Natural killer cell (primary cell): ENCODE data around the gene P4HA2. TPM values are rescaled to one million over a fixed set of nuclear protein-coding genes. Genes with fewer than 3 reads are reported as not detected.

ENCODE experiments used
- ATAC-seq, 3 donors: fragments of 150-1000 bp in 2 of 3; fragments of 200-7000 bp in 1 of 3; cut with Tn5 transposase; 1 replicate in 1 of 3; 2 replicates in 2 of 3; pipeline ENCODE4 v1.10.0; 2021; ENCODE audit warnings: mild to moderate bottlenecking in 2 of 3, moderate library complexity in 2 of 3
- DNase-seq, 2 donors: peaks; one replicate each; pipeline versions ENCODE4 v3.0.0 to v3.0.0-alpha.2; 2013 to 2021; ENCODE audit warnings: mixed read lengths in 1 of 2
- H3K27ac ChIP-seq: one replicate; pipeline ENCODE4 v1.5.1; 2013; ENCODE audit warnings: mild to moderate bottlenecking, low read length
- H3K27me3 ChIP-seq: one replicate; pipeline ENCODE4 v1.6.1; 2013; ENCODE audit warnings: low read length; ENCODE audit not compliant: control insufficient read depth, insufficient read depth
- H3K36me3 ChIP-seq: one replicate; pipeline ENCODE4 v1.6.1; 2013; ENCODE audit warnings: low read length; ENCODE audit not compliant: control insufficient read depth, insufficient read depth
- H3K4me1 ChIP-seq: one replicate; pipeline ENCODE4 v1.6.1; 2013; ENCODE audit warnings: low read length; ENCODE audit not compliant: control insufficient read depth, insufficient read depth
- H3K4me3 ChIP-seq: one replicate; pipeline ENCODE4 v1.5.1; 2013; ENCODE audit warnings: low read length
- H3K9me3 ChIP-seq: one replicate; pipeline ENCODE4 v1.6.1; 2013; ENCODE audit warnings: low read length; ENCODE audit not compliant: control insufficient read depth, insufficient read depth
- H3K27ac Mint-ChIP-seq, 2 donors: one replicate each; pipeline ENCODE4 v1.8.0; 2022; ENCODE audit warnings: mild to moderate bottlenecking in 2 of 2, mixed read lengths in 2 of 2, moderate library complexity in 1 of 2
- H3K27me3 Mint-ChIP-seq, 2 donors: one replicate each; pipeline ENCODE4 v1.8.0; 2022; ENCODE audit warnings: low read depth in 2 of 2, mixed read lengths in 2 of 2
- H3K36me3 Mint-ChIP-seq: one replicate; pipeline ENCODE4 v1.8.0; 2022; ENCODE audit warnings: mixed read lengths
- H3K4me1 Mint-ChIP-seq, 2 donors: one replicate each; pipeline ENCODE4 v1.8.0; 2022; ENCODE audit warnings: mixed read lengths in 2 of 2
- H3K4me3 Mint-ChIP-seq: one replicate; pipeline ENCODE4 v1.8.0; 2022; ENCODE audit warnings: mild to moderate bottlenecking, moderate library complexity, mixed read lengths
- H3K9me3 Mint-ChIP-seq, 2 donors: one replicate each; pipeline ENCODE4 v1.8.0; 2022; ENCODE audit warnings: mixed read lengths in 2 of 2
- WGBS: methylation state at CpG from one replicate; pipeline ENCODE4 v1.1.7; 2013; ENCODE audit warnings: missing lambda C conversion rate; ENCODE audit not compliant: insufficient coverage; 5-methylcytosine and 5-hydroxymethylcytosine counted together
- intact Hi-C: fragments of 100-400 bp; cut with micrococcal nuclease; formaldehyde crosslinking; loops from one replicate; pipeline ENCODE4 v1.14.2; 2022
- total RNA-seq, 4 donors: library from RNA; stranded (reverse); fragments of 120-200 nt in 1 of 4; gene quantifications; one replicate each; pipeline versions ENCODE4 v1.2.3 to v1.2.4, GENCODE V29; 2013 to 2022
- TF ChIP-seq, protein P1 (sequence below): fragments of 200-600 bp; IDR thresholded peaks from one replicate; pipeline ENCODE4 v1.8.0; 2022; ENCODE audit warnings: antibody characterized with exemption

P4HA2 gene
- total RNA-seq, 3 donors from 2014 or later (not counting 1 experiment from before 2014, with no cell fraction given), result 0.20 TPM; not detected in 2

DNA sequence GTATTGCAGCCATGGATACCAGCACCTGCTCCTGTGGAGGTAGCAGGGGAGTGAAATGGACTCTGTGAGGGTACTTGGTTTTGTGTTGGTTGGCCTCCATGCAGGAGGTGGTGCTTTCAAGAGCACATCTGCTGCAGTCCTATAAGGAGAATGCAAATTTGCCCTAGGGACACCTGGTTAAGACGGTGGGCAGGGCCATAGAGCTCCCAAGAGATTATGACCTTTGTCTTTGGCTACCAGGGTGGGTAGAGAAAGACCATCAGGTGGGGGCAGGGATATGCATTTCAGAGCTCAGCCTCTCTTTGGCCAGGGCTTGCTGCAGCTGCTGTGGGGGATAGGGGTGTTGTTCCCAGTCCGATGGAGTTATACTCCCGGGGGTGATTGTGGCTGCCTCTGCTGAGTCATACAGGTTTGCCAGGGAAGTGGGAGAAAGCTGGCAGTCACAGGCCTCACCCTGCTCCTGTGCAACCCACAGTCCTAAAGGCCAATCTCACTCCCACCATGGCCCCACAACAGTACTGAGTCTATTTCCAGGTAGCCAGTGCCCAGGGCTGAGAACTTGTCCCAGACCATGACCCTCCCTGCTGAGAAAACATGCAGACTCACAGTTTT lies 15.8 kb upstream of the P4HA2 start:
- no peak for ATAC-seq
- H3K27me3 ChIP-seq, result peaks cover 4% of the 10 kb centered on the region
- intact Hi-C loops, result no loop called here
- no peak overlapping the region for H3K27ac ChIP-seq
- H3K27ac Mint-ChIP-seq, result no peak overlapping the region
- no peaks in the 10 kb centered on the region for H3K36me3 ChIP-seq
- H3K36me3 Mint-ChIP-seq, result peaks cover 31% of the 10 kb centered on the region
- peaks cover 7 to 34% of the 10 kb centered on the region in 2 donors for H3K27me3 Mint-ChIP-seq
- DNase-seq, result no peak
- H3K4me1 Mint-ChIP-seq, result no peaks in the 10 kb centered on the region
- peaks cover 17% of the 10 kb centered on the region for H3K9me3 ChIP-seq
- H3K4me3 Mint-ChIP-seq, result no peak overlapping the region
- 83% methylated on average over 3 of the region's 3 CpGs for WGBS
- no peak overlapping the region for H3K4me3 ChIP-seq
- TF ChIP-seq, protein P1, sequence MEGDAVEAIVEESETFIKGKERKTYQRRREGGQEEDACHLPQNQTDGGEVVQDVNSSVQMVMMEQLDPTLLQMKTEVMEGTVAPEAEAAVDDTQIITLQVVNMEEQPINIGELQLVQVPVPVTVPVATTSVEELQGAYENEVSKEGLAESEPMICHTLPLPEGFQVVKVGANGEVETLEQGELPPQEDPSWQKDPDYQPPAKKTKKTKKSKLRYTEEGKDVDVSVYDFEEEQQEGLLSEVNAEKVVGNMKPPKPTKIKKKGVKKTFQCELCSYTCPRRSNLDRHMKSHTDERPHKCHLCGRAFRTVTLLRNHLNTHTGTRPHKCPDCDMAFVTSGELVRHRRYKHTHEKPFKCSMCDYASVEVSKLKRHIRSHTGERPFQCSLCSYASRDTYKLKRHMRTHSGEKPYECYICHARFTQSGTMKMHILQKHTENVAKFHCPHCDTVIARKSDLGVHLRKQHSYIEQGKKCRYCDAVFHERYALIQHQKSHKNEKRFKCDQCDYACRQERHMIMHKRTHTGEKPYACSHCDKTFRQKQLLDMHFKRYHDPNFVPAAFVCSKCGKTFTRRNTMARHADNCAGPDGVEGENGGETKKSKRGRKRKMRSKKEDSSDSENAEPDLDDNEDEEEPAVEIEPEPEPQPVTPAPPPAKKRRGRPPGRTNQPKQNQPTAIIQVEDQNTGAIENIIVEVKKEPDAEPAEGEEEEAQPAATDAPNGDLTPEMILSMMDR, result no peak
- peaks cover 9 to 12% of the 10 kb centered on the region in 2 donors for H3K9me3 Mint-ChIP-seq
- no peaks in the 10 kb centered on the region for H3K4me1 ChIP-seq

DNA sequence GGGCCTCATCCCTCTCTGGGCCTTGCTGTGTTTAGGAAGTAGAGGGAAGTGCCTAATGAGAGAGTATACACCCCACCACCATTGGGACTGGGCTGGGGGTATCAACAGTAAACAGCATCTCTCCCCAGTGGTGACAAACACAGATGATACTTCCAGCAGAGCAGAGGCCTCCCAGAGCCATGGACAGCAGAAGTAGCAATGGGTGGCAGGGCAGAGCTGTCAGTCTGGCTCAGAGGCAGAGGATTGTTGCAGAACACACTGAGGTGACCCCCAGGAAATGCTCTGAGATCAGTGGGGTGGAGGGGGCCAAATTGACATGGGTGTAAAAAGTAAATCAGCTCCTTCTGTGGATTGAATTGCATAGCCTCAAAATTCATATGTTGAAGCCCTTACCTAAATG lies 12.1 kb upstream of the P4HA2 start:
- Histone ChIP-seq H3K4me3 (no peak overlapping the region), H3K9me3 (peaks cover 8% of the 10 kb centered on the region), H3K27ac (no peak overlapping the region), H3K4me1 (no peaks in the 10 kb centered on the region), H3K27me3 (peaks cover 2% of the 10 kb centered on the region), H3K36me3 (no peaks in the 10 kb centered on the region)
- peaks cover 3 to 11% of the 10 kb centered on the region in 2 donors for H3K27me3 Mint-ChIP-seq
- ATAC-seq (no peak), DNase-seq (no peak)
- no peaks in the 10 kb centered on the region for H3K4me1 Mint-ChIP-seq
- intact Hi-C loops, result no loop called here
- TF ChIP-seq, protein P1, result no peak
- H3K4me3 Mint-ChIP-seq, result no peak overlapping the region
- peaks cover 2 to 3% of the 10 kb centered on the region in 2 donors for H3K9me3 Mint-ChIP-seq
- H3K36me3 Mint-ChIP-seq, result peaks cover 8% of the 10 kb centered on the region
- H3K27ac Mint-ChIP-seq, result no peak overlapping the region

DNA sequence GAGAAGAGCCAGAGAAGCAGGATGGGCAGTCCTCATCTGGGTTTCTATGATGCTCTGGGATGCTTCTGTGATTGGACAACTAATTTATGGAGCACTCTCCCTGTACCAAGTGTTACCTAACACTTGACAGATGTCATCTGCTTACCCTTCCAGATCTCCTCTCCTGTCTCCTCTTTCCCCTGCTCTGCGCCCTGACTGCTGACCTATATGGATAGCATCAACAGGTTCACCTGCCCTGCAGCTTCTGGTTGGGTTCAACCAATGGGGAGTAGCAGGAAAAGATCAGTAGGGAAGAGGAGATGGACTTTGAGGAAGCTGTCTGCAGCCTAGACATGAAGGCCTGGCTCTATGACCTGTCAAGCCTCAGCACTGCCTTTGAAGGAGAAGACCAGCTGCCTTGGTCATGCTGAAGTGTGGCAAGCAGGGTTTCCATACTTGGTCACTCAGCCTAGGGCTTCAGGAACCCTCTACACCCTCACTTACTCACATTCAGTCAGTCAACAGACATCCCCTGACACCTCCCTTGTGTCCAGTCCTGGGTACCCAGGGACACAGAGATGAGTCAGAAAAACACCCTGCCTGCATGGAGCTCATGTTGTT lies 11.3 kb upstream of the P4HA2 start:
- Histone ChIP-seq H3K36me3 (no peaks in the 10 kb centered on the region), H3K27me3 (peaks cover 2% of the 10 kb centered on the region), H3K27ac (no peak overlapping the region), H3K4me1 (no peaks in the 10 kb centered on the region), H3K4me3 (no peak overlapping the region), H3K9me3 (peaks cover 8% of the 10 kb centered on the region)
- Mint-ChIP-seq H3K4me1 (no peaks in the 10 kb centered on the region), H3K4me3 (no peak overlapping the region), H3K9me3 (peaks cover 0 to under 1% of the 10 kb centered on the region in 2 donors), H3K27me3 (peaks cover 3 to 10% of the 10 kb centered on the region in 2 donors), H3K27ac (no peak overlapping the region), H3K36me3 (peaks cover 2% of the 10 kb centered on the region)
- DNase-seq, result no peak
- WGBS, result 57% methylated on average over 1 of the region's 1 CpG
- ATAC-seq, result no peak
- intact Hi-C loops, result loop anchor here (1.0 kb wide), 1 partner anchor 262 kb away; no protein-coding TSS in a partner anchor
- TF ChIP-seq, protein P1, result no peak
